Sigmoid colon (tissue), 4 donors: Measurements from ENCODE around the gene GFM1.

Experiments
- POLR2AphosphoS5 ChIP-seq, 4 donors: sonication (generic); formaldehyde crosslinking; IDR thresholded peaks; one replicate each; pipeline ENCODE4 v1.6.1; 2017; ENCODE audit warnings: antibody characterized with exemption in 4 of 4
- TF ChIP-seq, protein P1 (sequence below), 4 experiments: fragments of 450-650 bp in 3 of 4; fragments of 200-600 bp in 1 of 4; IDR thresholded peaks; one replicate each; pipeline ENCODE4 v1.5.1; 2016 to 2019; ENCODE audit warnings: antibody characterized with exemption in 4 of 4, mild to moderate bottlenecking in 3 of 4, moderate library complexity in 2 of 4

- TF ChIP-seq, protein P1, sequence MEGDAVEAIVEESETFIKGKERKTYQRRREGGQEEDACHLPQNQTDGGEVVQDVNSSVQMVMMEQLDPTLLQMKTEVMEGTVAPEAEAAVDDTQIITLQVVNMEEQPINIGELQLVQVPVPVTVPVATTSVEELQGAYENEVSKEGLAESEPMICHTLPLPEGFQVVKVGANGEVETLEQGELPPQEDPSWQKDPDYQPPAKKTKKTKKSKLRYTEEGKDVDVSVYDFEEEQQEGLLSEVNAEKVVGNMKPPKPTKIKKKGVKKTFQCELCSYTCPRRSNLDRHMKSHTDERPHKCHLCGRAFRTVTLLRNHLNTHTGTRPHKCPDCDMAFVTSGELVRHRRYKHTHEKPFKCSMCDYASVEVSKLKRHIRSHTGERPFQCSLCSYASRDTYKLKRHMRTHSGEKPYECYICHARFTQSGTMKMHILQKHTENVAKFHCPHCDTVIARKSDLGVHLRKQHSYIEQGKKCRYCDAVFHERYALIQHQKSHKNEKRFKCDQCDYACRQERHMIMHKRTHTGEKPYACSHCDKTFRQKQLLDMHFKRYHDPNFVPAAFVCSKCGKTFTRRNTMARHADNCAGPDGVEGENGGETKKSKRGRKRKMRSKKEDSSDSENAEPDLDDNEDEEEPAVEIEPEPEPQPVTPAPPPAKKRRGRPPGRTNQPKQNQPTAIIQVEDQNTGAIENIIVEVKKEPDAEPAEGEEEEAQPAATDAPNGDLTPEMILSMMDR (IDR thresholded peaks at IDR 0.05), result no peak
- TF ChIP-seq POLR2AphosphoS5 (IDR thresholded peaks at IDR 0.05), result no peak
These were observed 27.5 kb downstream of the GFM1 start for GRCh38 chr3:158671821-158672214.
